ENCODE data around the gene WFDC5.

DNA sequence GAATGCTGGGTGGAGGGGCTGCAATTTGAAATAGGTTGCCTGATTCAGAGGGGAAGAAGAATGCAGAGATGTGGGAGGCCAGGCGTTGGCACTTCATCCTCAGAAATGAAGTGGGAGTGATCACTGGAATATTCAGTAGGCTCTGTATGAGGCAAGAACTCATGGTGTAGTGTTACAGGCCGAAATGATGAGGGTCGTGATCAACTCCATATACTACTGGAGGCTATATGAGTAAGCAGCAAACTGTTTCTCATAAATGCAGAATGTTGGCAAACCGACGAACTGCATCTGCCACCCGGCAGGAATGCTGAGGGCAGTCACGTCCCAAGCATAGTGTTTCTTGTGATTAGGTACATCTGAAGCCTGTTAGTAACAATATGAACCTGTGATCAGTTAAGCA, 26.7 kb downstream of the WFDC5 start:
- TF ChIP-seq, protein P1, sequence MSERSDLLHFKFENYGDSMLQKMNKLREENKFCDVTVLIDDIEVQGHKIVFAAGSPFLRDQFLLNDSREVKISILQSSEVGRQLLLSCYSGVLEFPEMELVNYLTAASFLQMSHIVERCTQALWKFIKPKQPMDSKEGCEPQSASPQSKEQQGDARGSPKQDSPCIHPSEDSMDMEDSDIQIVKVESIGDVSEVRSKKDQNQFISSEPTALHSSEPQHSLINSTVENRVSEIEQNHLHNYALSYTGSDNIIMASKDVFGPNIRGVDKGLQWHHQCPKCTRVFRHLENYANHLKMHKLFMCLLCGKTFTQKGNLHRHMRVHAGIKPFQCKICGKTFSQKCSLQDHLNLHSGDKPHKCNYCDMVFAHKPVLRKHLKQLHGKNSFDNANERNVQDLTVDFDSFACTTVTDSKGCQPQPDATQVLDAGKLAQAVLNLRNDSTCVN (tag by site-specific recombination; optimal IDR thresholded peaks at IDR 0.05), result no peak
- TF ChIP-seq TCF7L2 (IDR thresholded peaks at IDR 0.05; ENCODE audit: borderline replicate concordance, low read depth, low read length), result no peak
- TF ChIP-seq, protein P2, sequence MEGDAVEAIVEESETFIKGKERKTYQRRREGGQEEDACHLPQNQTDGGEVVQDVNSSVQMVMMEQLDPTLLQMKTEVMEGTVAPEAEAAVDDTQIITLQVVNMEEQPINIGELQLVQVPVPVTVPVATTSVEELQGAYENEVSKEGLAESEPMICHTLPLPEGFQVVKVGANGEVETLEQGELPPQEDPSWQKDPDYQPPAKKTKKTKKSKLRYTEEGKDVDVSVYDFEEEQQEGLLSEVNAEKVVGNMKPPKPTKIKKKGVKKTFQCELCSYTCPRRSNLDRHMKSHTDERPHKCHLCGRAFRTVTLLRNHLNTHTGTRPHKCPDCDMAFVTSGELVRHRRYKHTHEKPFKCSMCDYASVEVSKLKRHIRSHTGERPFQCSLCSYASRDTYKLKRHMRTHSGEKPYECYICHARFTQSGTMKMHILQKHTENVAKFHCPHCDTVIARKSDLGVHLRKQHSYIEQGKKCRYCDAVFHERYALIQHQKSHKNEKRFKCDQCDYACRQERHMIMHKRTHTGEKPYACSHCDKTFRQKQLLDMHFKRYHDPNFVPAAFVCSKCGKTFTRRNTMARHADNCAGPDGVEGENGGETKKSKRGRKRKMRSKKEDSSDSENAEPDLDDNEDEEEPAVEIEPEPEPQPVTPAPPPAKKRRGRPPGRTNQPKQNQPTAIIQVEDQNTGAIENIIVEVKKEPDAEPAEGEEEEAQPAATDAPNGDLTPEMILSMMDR (tag by site-specific recombination; IDR thresholded peaks at IDR 0.05), result no peak
- no peak for TF ChIP-seq BCL11A (tag by site-specific recombination; IDR thresholded peaks at IDR 0.05; ENCODE audit: low read depth)
- TF ChIP-seq, protein P3, sequence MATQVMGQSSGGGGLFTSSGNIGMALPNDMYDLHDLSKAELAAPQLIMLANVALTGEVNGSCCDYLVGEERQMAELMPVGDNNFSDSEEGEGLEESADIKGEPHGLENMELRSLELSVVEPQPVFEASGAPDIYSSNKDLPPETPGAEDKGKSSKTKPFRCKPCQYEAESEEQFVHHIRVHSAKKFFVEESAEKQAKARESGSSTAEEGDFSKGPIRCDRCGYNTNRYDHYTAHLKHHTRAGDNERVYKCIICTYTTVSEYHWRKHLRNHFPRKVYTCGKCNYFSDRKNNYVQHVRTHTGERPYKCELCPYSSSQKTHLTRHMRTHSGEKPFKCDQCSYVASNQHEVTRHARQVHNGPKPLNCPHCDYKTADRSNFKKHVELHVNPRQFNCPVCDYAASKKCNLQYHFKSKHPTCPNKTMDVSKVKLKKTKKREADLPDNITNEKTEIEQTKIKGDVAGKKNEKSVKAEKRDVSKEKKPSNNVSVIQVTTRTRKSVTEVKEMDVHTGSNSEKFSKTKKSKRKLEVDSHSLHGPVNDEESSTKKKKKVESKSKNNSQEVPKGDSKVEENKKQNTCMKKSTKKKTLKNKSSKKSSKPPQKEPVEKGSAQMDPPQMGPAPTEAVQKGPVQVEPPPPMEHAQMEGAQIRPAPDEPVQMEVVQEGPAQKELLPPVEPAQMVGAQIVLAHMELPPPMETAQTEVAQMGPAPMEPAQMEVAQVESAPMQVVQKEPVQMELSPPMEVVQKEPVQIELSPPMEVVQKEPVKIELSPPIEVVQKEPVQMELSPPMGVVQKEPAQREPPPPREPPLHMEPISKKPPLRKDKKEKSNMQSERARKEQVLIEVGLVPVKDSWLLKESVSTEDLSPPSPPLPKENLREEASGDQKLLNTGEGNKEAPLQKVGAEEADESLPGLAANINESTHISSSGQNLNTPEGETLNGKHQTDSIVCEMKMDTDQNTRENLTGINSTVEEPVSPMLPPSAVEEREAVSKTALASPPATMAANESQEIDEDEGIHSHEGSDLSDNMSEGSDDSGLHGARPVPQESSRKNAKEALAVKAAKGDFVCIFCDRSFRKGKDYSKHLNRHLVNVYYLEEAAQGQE (tag by site-specific recombination; IDR thresholded peaks at IDR 0.05), result no peak
- TF ChIP-seq ZNF2 (tag by site-specific recombination; IDR thresholded peaks at IDR 0.05), result no peak
- TF ChIP-seq, protein P4, sequence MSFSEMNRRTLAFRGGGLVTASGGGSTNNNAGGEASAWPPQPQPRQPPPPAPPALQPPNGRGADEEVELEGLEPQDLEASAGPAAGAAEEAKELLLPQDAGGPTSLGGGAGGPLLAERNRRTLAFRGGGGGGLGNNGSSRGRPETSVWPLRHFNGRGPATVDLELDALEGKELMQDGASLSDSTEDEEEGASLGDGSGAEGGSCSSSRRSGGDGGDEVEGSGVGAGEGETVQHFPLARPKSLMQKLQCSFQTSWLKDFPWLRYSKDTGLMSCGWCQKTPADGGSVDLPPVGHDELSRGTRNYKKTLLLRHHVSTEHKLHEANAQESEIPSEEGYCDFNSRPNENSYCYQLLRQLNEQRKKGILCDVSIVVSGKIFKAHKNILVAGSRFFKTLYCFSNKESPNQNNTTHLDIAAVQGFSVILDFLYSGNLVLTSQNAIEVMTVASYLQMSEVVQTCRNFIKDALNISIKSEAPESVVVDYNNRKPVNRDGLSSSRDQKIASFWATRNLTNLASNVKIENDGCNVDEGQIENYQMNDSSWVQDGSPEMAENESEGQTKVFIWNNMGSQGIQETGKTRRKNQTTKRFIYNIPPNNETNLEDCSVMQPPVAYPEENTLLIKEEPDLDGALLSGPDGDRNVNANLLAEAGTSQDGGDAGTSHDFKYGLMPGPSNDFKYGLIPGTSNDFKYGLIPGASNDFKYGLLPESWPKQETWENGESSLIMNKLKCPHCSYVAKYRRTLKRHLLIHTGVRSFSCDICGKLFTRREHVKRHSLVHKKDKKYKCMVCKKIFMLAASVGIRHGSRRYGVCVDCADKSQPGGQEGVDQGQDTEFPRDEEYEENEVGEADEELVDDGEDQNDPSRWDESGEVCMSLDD (tag by site-specific recombination; IDR thresholded peaks at IDR 0.05), result no peak
- TF ChIP-seq ZNF843 (tag by site-specific recombination; IDR thresholded peaks at IDR 0.05), result no peak
- TF ChIP-seq, protein P5, sequence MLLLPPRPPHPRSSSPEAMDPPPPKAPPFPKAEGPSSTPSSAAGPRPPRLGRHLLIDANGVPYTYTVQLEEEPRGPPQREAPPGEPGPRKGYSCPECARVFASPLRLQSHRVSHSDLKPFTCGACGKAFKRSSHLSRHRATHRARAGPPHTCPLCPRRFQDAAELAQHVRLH (tag by site-specific recombination; IDR thresholded peaks at IDR 0.05), result no peak
